ENCODE measurements around the gene SRSF11. TPM values are rescaled to one million over a fixed set of nuclear protein-coding genes. Genes with fewer than 3 reads are reported as not detected.

Gene SRSF11
- total RNA-seq, 4 donors from 2014 or later: 42.4 to 135 (median 52.2) TPM

GRCh38 chr1:70207492-70207891, 13.7 kb upstream of the SRSF11 start:
- Histone ChIP-seq H3K36me3 (peaks cover 0 to 12% of the 10 kb centered on the region in 2 donors), H3K9me3 (no peaks in the 10 kb centered on the region), H3K27ac (peak overlapping the region in 3 of 4 donors; percentile 90 to 95 (median 94)), H3K4me1 (peaks cover 55 to 60% of the 10 kb centered on the region in 2 donors), H3K27me3 (no peaks in the 10 kb centered on the region), H3K4me3 (no peak overlapping the region)
- DNase-seq (no peak), ATAC-seq (no peak)
- in situ Hi-C loops (cut with MboI; ENCODE audit: low sequenced_read_pairs in 4 of 4): loop anchor here in 1 of 4 donors (10.0 kb wide), 1 partner anchor 207 kb away; the partner anchor contains the start of gene CTH
- TF ChIP-seq POLR2A (IDR thresholded peaks at IDR 0.05) (no peak), CTCF (IDR thresholded peaks at IDR 0.05 in 4 of 5, conservative IDR thresholded peaks at IDR 0.05 in 1 of 5) (no peak)
- intact Hi-C loops (cut with DNase I; ENCODE audit: low total_unique reads): loop anchor here (5.0 kb wide), 1 partner anchor 145 kb away; the partner anchor contains the start of gene ANKRD13C

DNA sequence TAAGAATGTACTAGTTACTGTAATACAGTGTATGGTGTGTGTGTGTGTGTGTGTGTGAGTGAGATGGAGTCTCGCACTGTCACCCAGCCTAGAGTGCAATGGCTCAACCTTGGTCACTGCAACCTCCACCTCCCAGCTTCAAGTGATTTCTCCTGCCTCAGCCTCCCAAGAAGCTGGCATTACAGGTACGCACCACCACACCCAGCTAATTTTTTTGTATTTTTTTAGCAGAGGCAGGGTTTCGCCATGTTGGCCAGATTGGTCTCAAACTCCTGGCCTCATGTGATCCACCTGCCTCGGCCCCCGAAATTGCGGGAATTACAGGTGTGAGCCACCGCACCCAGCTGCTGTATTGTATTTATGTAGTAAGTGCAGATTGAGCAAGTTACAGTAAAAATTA, 12.9 kb upstream of the SRSF11 start:
- H3K4me3 ChIP-seq: no peak overlapping the region
- intact Hi-C loops (cut with DNase I; ENCODE audit: low total_unique reads): loop anchor here (5.0 kb wide), 1 partner anchor 144 kb away; the partner anchor contains the start of gene ANKRD13C

GRCh38 chr1:70210820-70211219, 10.4 kb upstream of the SRSF11 start:
- H3K27me3 ChIP-seq: no peaks in the 10 kb centered on the region
- in situ Hi-C loops (cut with MboI; ENCODE audit: low sequenced_read_pairs in 4 of 4) (no loop called here), intact Hi-C loops (cut with DNase I; ENCODE audit: low total_unique reads) (no loop called here)
- no peak for ATAC-seq
- DNase-seq: no peak
- TF ChIP-seq POLR2A (IDR thresholded peaks at IDR 0.05): no peak
- TF ChIP-seq CTCF (IDR thresholded peaks at IDR 0.05 in 4 of 5, conservative IDR thresholded peaks at IDR 0.05 in 1 of 5): no peak
- no peaks in the 10 kb centered on the region for H3K9me3 ChIP-seq
- peak overlapping the region in 2 of 4 donors; percentile 2 to 7 for H3K27ac ChIP-seq
- no peak overlapping the region for H3K4me3 ChIP-seq
- peaks cover 0 to 15% of the 10 kb centered on the region in 2 donors for H3K36me3 ChIP-seq
- H3K4me1 ChIP-seq: peaks cover 48 to 49% of the 10 kb centered on the region in 2 donors

More for the DNA sequence above, 12.9 kb upstream of the SRSF11 start:
- in situ Hi-C loops (cut with MboI; ENCODE audit: low sequenced_read_pairs in 4 of 4): loop anchor here in 1 of 4 donors (10.0 kb wide), 1 partner anchor 207 kb away; the partner anchor contains the start of gene CTH
- Histone ChIP-seq H3K27ac (peak overlapping the region in 1 of 4 donors; percentile 94), H3K4me1 (peaks cover 55 to 60% of the 10 kb centered on the region in 2 donors), H3K9me3 (no peaks in the 10 kb centered on the region), H3K27me3 (no peaks in the 10 kb centered on the region), H3K36me3 (peaks cover 0 to 15% of the 10 kb centered on the region in 2 donors)
- DNase-seq: no peak
- ATAC-seq: no peak
- TF ChIP-seq POLR2A (IDR thresholded peaks at IDR 0.05) (no peak), CTCF (IDR thresholded peaks at IDR 0.05 in 4 of 5, conservative IDR thresholded peaks at IDR 0.05 in 1 of 5) (no peak)

- Histone ChIP-seq H3K4me1 (peaks cover 45 to 46% of the 10 kb centered on the region in 2 donors), H3K36me3 (peaks cover 0 to 15% of the 10 kb centered on the region in 2 donors), H3K27ac (peak overlapping the region in 2 of 4 donors; percentile 2 to 8), H3K27me3 (no peaks in the 10 kb centered on the region), H3K4me3 (no peak overlapping the region), H3K9me3 (no peaks in the 10 kb centered on the region)
- in situ Hi-C loops (cut with MboI; ENCODE audit: low sequenced_read_pairs in 4 of 4) (no loop called here), intact Hi-C loops (cut with DNase I; ENCODE audit: low total_unique reads) (no loop called here)
- DNase-seq: no peak
- TF ChIP-seq CTCF (IDR thresholded peaks at IDR 0.05 in 4 of 5, conservative IDR thresholded peaks at IDR 0.05 in 1 of 5) (no peak), POLR2A (IDR thresholded peaks at IDR 0.05) (no peak)
- ATAC-seq: no peak
Observed at GRCh38 chr1:70211541-70211940, 9.6 kb upstream of the SRSF11 start.
